BLaER1 treated with 17β-estradiol and CSF1 and Interleukin-3, amounts not matched to agents 10 nM and 100 nM (cell line): ENCODE results near the gene CACHD1.
"Not testable (repeated sequence)": the region's sequence is repeated elsewhere in the genome, so short reads cannot be mapped to it uniquely, and the experiment has no call there.

ENCODE experiments used
- H3K27ac ChIP-seq, 11 experiments: shearing (Covaris generic); formaldehyde crosslinking; 2 replicates each; pipeline ENCODE4 v1.8.1; 2022
- H3K27me3 ChIP-seq, 11 experiments: shearing (Covaris generic); formaldehyde crosslinking; 2 replicates each; pipeline ENCODE4 v1.8.1; 2022
- H3K36me3 ChIP-seq, 11 experiments: shearing (Covaris generic); formaldehyde crosslinking; 2 replicates each; pipeline ENCODE4 v1.8.1; 2022
- H3K4me1 ChIP-seq, 10 experiments: shearing (Covaris generic); formaldehyde crosslinking; 2 replicates each; pipeline ENCODE4 v1.8.1; 2022
- H3K4me2 ChIP-seq, 11 experiments: shearing (Covaris generic); formaldehyde crosslinking; 2 replicates each; pipeline ENCODE4 v1.8.1; 2022
- H3K4me3 ChIP-seq, 10 experiments: shearing (Covaris generic); formaldehyde crosslinking; 2 replicates each; pipeline ENCODE4 v1.8.1; 2022
- H3K9ac ChIP-seq, 11 experiments: shearing (Covaris generic); formaldehyde crosslinking; 2 replicates each; pipeline ENCODE4 v1.8.1; 2022
- H3K9me3 ChIP-seq, 11 experiments: shearing (Covaris generic); formaldehyde crosslinking; replicated peaks in 1 of 11; 2 replicates each; pipeline ENCODE4 v1.8.1; 2022
- H4K20me1 ChIP-seq, 11 experiments: shearing (Covaris generic); formaldehyde crosslinking; 2 replicates each; pipeline ENCODE4 v1.8.1; 2022
- Cebpa-rat ChIP-seq, 11 experiments: shearing (Covaris generic); IDR thresholded peaks; 2 replicates each; pipeline ENCODE4 v1.8.1; 2022

The CACHD1 gene

GRCh38 chr1:64508629-64509028, 38.7 kb downstream of the CACHD1 start:
- Histone ChIP-seq H3K9ac (no peak overlapping the region), H3K27ac (no peak overlapping the region), H3K36me3 (no peaks in the 10 kb centered on the region), H3K27me3 (no peaks in the 10 kb centered on the region), H3K4me1 (peaks cover 38 to 84% (median 73%) of the 10 kb centered on the region in 10 experiments), H3K9me3 (no peaks in the 10 kb centered on the region), H4K20me1 (no peaks in the 10 kb centered on the region), H3K4me3 (no peak overlapping the region), H3K4me2 (peak overlapping the region in 3 of 11 experiments; percentile 13 to 82 (median 32); a peak in 2 of 22 replicates)
- TF ChIP-seq Cebpa-rat (IDR thresholded peaks at IDR 0.05) = no peak

- Histone ChIP-seq H4K20me1 (no peaks in the 10 kb centered on the region), H3K4me2 (peak overlapping the region; percentile 31 to 66 (median 44); a peak in 20 of 22 replicates), H3K27me3 (no peaks in the 10 kb centered on the region), H3K9me3 (no peaks in the 10 kb centered on the region), H3K27ac (peak overlapping the region in 5 of 11 experiments; percentile 0 to 61 (median 46); a peak in 5 of 22 replicates), H3K4me1 (peaks cover 48 to 79% (median 67%) of the 10 kb centered on the region in 10 experiments), H3K36me3 (no peaks in the 10 kb centered on the region), H3K4me3 (no peak overlapping the region), H3K9ac (no peak overlapping the region)
- TF ChIP-seq Cebpa-rat (IDR thresholded peaks at IDR 0.05) = no peak
Observed at GRCh38 chr1:64511044-64511443, 41.1 kb downstream of the CACHD1 start.

- Histone ChIP-seq H3K4me2 (peak overlapping the region; percentile 31 to 74 (median 53); a peak in 21 of 22 replicates), H3K27ac (peak overlapping the region in 8 of 11 experiments; percentile 0 to 61 (median 37); a peak in 12 of 22 replicates), H3K4me1 (peaks cover 44 to 67% (median 55%) of the 10 kb centered on the region in 10 experiments)
- not testable (repeated sequence) for H4K20me1 ChIP-seq, H3K9me3 ChIP-seq, H3K9ac ChIP-seq, H3K36me3 ChIP-seq, H3K4me3 ChIP-seq, H3K27me3 ChIP-seq
- peak in 6 of 11 experiments; percentile 32 to 78 (median 55); a peak in 9 of 22 replicates for TF ChIP-seq Cebpa-rat (IDR thresholded peaks at IDR 0.05)
Observed at GRCh38 chr1:64512206-64512605, 42.3 kb downstream of the CACHD1 start.

GRCh38 chr1:64513545-64513944, 43.6 kb downstream of the CACHD1 start:
- Histone ChIP-seq H3K36me3 (no peaks in the 10 kb centered on the region), H3K4me2 (peak overlapping the region; percentile 11 to 74 (median 53); a peak in 20 of 22 replicates), H3K4me3 (no peak overlapping the region), H3K9ac (no peak overlapping the region), H4K20me1 (0 out of 22 replicates have a peak, but pooled peaks cover 0 to 5% (median 0%) of the 10 kb centered on the region in 11 experiments), H3K4me1 (peaks cover 44 to 55% (median 50%) of the 10 kb centered on the region in 10 experiments), H3K9me3 (no peaks in the 10 kb centered on the region), H3K27me3 (no peaks in the 10 kb centered on the region), H3K27ac (peak overlapping the region in 3 of 11 experiments; percentile 46 to 52 (median 49); a peak in 3 of 22 replicates)
- no peak for TF ChIP-seq Cebpa-rat (IDR thresholded peaks at IDR 0.05)

GRCh38 chr1:64514197-64514765, 44.4 kb downstream of the CACHD1 start:
- Histone ChIP-seq H3K9me3 (no peaks in the 10 kb centered on the region), H3K9ac (peak overlapping the region in 3 of 11 experiments; percentile 13 to 42 (median 16); a peak in 2 of 22 replicates), H3K4me1 (peaks cover 44 to 55% (median 48%) of the 10 kb centered on the region in 10 experiments), H3K27me3 (no peaks in the 10 kb centered on the region), H3K4me3 (no peak overlapping the region), H4K20me1 (0 out of 22 replicates have a peak, but pooled peaks cover 0 to 5% (median 0%) of the 10 kb centered on the region in 11 experiments), H3K36me3 (no peaks in the 10 kb centered on the region), H3K27ac (peak overlapping the region in 6 of 11 experiments; percentile 36 to 63 (median 48); a peak in 13 of 22 replicates), H3K4me2 (peak overlapping the region; percentile 23 to 74 (median 53); a peak in 19 of 22 replicates)
- TF ChIP-seq Cebpa-rat (IDR thresholded peaks at IDR 0.05) = no peak

GRCh38 chr1:64515427-64515826, 45.5 kb downstream of the CACHD1 start:
- no peaks in the 10 kb centered on the region for H3K9me3 ChIP-seq
- H3K36me3 ChIP-seq = 0 out of 22 replicates have a peak, but pooled peaks cover 0 to 3% (median 0%) of the 10 kb centered on the region in 11 experiments
- H3K9ac ChIP-seq = no peak overlapping the region
- H3K4me1 ChIP-seq = peaks cover 38 to 53% (median 42%) of the 10 kb centered on the region in 10 experiments
- 0 out of 22 replicates have a peak, but pooled peaks cover 0 to 5% (median 0%) of the 10 kb centered on the region in 11 experiments for H4K20me1 ChIP-seq
- H3K27me3 ChIP-seq = no peaks in the 10 kb centered on the region
- no peak overlapping the region for H3K4me3 ChIP-seq
- TF ChIP-seq Cebpa-rat (IDR thresholded peaks at IDR 0.05) = no peak
- H3K4me2 ChIP-seq = peak overlapping the region in 1 of 11 experiments; percentile 12; a peak in 1 of 22 replicates
- no peak overlapping the region for H3K27ac ChIP-seq

GRCh38 chr1:64516301-64516700, 46.4 kb downstream of the CACHD1 start:
- Histone ChIP-seq H3K9me3 (0 out of 22 replicates have a peak, but pooled peaks cover 0 to 6% (median 0%) of the 10 kb centered on the region in 11 experiments), H4K20me1 (0 out of 22 replicates have a peak, but pooled peaks cover 0 to 5% (median 0%) of the 10 kb centered on the region in 11 experiments), H3K36me3 (0 out of 22 replicates have a peak, but pooled peaks cover 0 to 6% (median 0%) of the 10 kb centered on the region in 11 experiments), H3K27me3 (no peaks in the 10 kb centered on the region), H3K4me1 (peaks cover 30 to 45% (median 33%) of the 10 kb centered on the region in 10 experiments), H3K9ac (no peak overlapping the region), H3K4me3 (no peak overlapping the region), H3K4me2 (no peak overlapping the region), H3K27ac (no peak overlapping the region)
- no peak for TF ChIP-seq Cebpa-rat (IDR thresholded peaks at IDR 0.05)

GRCh38 chr1:64516803-64517568, 47.1 kb downstream of the CACHD1 start:
- Histone ChIP-seq H3K9ac (no peak overlapping the region), H3K9me3 (0 out of 22 replicates have a peak, but pooled peaks cover 0 to 6% (median 0%) of the 10 kb centered on the region in 11 experiments), H3K4me3 (no peak overlapping the region), H3K4me1 (peaks cover 23 to 38% (median 26%) of the 10 kb centered on the region in 10 experiments), H3K4me2 (no peak overlapping the region), H3K27ac (no peak overlapping the region), H3K36me3 (0 out of 22 replicates have a peak, but pooled peaks cover 0 to 6% (median 0%) of the 10 kb centered on the region in 11 experiments), H4K20me1 (0 out of 22 replicates have a peak, but pooled peaks cover 0 to 5% (median 0%) of the 10 kb centered on the region in 11 experiments), H3K27me3 (no peaks in the 10 kb centered on the region)
- no peak for TF ChIP-seq Cebpa-rat (IDR thresholded peaks at IDR 0.05)
